ENCODE results near the gene CALML5. TPM values are rescaled to one million over a fixed set of nuclear protein-coding genes. Genes with fewer than 3 reads are reported as not detected.

CALML5 gene
- total and polyA plus RNA-seq, 2 donors = not detected

DNA sequence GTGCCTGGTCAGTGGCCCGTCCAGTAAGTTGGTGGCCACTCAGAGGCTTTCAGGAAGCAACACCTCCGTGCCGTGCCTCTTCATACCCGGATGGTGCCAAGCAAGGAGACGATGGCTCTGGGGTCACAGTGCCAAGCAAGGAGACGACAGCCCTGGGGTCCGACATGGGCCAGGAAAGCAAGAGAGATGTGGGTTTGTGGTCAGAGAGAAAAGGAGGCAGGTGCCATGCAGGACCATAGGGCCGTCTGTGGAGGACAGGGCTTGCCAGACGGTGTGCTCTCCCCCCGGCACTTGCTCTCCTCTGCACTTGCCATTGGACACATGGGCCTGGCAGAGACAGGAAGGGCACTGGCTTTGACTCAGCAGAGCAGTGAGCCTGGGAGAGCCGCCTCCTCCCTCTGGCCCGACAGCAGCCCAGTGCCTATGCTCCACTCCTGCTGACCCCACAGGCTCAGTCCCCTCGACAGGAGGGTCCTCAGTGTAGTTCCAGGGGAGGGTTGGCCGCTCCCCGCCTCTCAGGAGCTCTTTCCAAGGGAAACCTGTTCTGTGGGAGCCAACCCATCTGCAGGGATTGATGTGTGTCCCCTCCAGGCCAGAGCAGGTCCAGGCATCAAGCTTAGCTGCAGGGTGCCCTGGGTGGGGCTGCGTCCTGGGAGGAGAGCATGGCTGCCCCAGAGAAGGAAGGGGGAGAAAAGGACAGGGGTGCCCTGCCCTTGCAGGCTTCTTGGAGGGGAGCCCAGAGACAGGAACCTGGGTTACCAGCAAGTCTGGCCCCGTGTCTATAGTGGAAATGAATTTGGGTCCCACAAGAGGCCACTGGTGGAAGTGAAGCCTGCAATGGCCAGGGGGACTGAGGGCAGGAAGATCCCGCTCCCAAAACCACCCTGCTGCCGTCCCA lies 7.6 kb upstream of the CALML5 start:
- DNase-seq (ENCODE audit: extremely low spot score) = no peak

DNA sequence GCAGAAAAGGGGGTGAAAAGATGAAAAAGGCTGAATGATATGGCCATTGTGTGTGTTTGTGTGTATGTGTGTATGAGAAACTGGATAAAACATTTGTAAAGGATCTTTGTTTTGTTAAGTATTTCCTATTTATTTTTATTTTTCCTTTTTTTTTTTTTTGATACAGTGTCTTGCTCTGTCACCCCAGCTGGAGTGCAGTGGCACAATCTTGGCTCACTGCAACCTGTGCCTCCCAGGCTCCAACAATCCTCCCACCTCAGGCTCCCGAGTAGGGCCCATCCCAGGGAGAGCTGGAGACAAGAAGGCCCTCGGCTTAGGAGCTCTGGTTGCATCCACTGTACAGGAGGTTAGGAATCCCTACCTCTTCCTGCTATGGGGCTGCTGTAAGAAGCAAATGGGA lies 6.9 kb upstream of the CALML5 start:
- H3K27ac ChIP-seq (ENCODE audit: low read depth) = no peak overlapping the region
- 65% methylated on average over 2 of the region's 2 CpGs for WGBS

More for the DNA sequence above, 7.6 kb upstream of the CALML5 start:
- H3K4me1 ChIP-seq (ENCODE audit: insufficient read depth) = no peaks in the 10 kb centered on the region
- H3K27ac ChIP-seq (ENCODE audit: low read depth) = no peak overlapping the region
- no peaks in the 10 kb centered on the region for H3K36me3 ChIP-seq (ENCODE audit: insufficient read depth)
- WGBS = 93% methylated on average over 19 of the region's 19 CpGs
- H3K4me3 ChIP-seq (ENCODE audit: low read depth, low read length) = no peak overlapping the region

DNA sequence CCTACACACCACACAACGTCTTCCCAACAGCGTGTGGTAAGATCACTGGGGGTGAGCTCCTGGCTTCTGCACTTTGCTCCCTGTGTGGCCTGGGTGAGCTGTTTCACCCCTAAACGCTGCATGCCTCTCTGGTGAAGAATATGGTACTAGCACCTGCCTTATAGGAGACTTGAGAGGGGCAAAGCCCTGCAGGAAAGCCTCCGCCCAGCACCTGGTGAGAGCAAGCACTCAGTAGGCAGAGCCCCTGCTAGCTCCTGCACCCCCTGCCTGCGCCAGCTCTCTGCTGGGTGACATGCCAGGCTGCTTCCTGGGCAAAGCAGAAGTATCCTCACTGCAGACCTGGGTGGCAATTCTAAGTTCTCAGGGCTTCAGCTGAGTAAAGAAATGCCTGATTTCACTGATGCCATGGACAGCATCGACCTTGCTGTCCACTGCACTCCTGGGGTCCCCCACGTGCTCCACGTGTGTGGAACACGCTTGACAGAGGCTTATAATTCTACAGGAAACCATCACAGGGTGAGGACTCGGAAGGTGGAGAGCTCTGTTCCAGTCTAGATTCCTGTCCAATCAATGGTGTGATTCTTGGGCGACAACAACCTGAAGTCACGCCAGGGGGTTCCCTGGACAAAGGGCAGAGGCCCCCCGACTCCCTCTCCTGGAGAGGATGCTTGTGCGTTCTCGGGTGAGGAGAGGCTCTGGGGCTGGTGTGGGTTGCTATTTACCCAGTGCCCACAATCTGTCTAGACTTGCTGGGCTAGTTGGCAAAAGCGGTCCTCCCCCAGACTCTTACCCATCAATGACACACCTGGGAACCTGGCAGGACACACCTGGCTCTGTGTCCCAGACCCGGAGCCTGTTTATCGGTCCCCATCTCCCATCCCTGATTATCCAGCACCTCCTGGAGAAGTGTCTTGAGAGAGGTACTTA lies 5.0 kb upstream of the CALML5 start:
- H3K4me1 ChIP-seq (ENCODE audit: insufficient read depth) = no peaks in the 10 kb centered on the region
- H3K27ac ChIP-seq (ENCODE audit: low read depth) = no peak overlapping the region
- H3K4me3 ChIP-seq (ENCODE audit: low read depth, low read length) = no peak overlapping the region
- no peaks in the 10 kb centered on the region for H3K36me3 ChIP-seq (ENCODE audit: insufficient read depth)
- DNase-seq (ENCODE audit: extremely low spot score) = no peak
- WGBS = 80% methylated on average over 18 of the region's 18 CpGs

More for the DNA sequence above, 6.9 kb upstream of the CALML5 start:
- Histone ChIP-seq H3K36me3 (ENCODE audit: insufficient read depth) (no peaks in the 10 kb centered on the region), H3K4me1 (ENCODE audit: insufficient read depth) (no peaks in the 10 kb centered on the region), H3K4me3 (ENCODE audit: low read depth, low read length) (no peak overlapping the region)
- no peak for DNase-seq (ENCODE audit: extremely low spot score)

DNA sequence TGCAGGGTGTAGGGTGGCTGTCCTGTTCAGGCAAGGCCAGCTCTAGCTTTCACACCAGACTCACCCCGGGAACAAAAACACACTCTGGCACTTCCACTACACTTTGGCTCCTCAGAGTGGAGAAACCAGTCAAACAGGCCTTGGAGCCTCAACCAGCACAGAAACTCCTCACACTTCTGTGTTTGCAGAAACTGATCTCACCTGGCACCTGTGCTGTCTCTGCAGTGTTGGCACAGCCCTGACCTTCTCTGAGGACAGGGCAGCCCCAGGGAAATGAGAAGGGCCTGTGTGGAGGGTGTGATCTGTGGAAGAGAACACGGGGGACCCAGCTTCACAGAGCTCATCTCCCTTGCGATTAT lies 4.1 kb upstream of the CALML5 start:
- DNase-seq (ENCODE audit: extremely low spot score) = peak; percentile 74
- WGBS = 69% methylated on average over 3 of the region's 3 CpGs
- Histone ChIP-seq H3K36me3 (ENCODE audit: insufficient read depth) (no peaks in the 10 kb centered on the region), H3K4me3 (ENCODE audit: low read depth, low read length) (no peak overlapping the region), H3K27ac (ENCODE audit: low read depth) (no peak overlapping the region), H3K4me1 (ENCODE audit: insufficient read depth) (no peaks in the 10 kb centered on the region)

DNA sequence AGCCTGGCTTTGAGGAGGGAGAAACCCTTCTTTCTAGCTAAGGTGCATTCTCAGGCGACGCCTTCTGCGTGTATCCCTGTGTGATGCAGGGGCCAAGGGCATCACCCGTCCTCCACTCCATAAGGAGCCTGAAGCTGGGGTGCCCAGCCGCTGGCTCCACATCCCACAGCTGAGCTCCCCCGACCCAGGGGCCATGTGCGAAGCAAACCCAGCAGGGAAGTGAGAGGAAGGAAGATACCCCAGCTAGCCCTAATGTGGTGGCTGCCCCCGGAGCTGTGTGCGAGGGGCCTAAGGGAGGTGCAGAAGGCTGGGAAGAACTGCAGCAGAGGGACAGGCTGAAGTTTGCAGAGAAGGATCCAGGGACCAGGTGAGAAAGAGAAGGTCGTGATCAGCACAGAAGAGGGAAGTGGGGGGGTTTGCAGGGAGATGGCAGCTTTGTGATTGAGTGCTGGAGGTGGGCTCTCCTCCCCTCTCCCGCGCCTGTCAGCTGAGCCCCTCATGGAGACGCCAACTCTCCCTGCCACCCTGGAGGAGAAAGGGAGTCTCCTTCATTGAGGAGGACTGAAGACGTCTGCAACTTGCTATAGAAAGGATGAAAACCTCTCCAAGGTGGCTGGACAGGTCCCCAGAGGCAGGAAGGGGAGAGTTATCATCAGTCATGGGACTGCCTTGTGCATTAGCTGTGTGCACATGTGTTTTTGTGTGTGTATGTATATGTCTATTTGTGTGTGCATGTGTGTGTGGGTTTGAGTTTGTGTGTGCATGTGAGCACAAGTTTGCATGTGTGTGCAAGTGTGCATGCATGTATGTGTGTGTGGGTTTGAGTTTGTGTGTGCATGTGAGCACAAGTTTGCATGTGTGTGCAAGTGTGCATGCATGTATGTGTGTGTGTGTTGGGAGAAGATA lies 3.5 kb upstream of the CALML5 start:
- H3K4me1 ChIP-seq (ENCODE audit: insufficient read depth) = no peaks in the 10 kb centered on the region
- no peak for DNase-seq (ENCODE audit: extremely low spot score)
- WGBS = 91% methylated on average over 14 of the region's 14 CpGs
- no peaks in the 10 kb centered on the region for H3K36me3 ChIP-seq (ENCODE audit: insufficient read depth)
- no peak overlapping the region for H3K27ac ChIP-seq (ENCODE audit: low read depth)
- H3K4me3 ChIP-seq (ENCODE audit: low read depth, low read length) = no peak overlapping the region

DNA sequence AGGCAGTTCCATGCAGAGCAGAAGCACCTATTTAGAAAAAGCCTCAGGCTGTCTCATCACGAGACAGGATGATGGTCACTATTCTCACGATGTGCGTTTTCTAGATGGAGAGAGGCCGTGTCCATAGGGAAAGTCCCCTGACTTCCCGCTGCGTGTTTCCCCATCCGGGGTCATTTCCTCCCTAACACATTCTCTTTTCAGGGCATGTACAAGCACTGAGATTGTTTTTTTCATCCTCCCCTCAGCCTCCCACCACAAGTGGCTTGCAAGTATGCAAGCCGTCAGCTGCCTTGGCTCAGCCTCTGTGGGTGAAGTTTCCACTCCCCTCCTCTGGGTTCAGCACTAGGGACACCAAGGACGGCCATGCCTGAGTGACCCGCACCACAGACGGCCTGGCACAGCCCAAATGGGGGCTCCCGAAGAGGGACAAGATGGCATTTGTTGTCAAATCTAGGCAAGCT lies 2.7 kb upstream of the CALML5 start:
- DNase-seq (ENCODE audit: extremely low spot score) = no peak
- Histone ChIP-seq H3K4me1 (ENCODE audit: insufficient read depth) (no peaks in the 10 kb centered on the region), H3K27ac (ENCODE audit: low read depth) (no peak overlapping the region), H3K4me3 (ENCODE audit: low read depth, low read length) (no peak overlapping the region), H3K36me3 (ENCODE audit: insufficient read depth) (no peaks in the 10 kb centered on the region)
- WGBS = 80% methylated on average over 12 of the region's 12 CpGs

DNA sequence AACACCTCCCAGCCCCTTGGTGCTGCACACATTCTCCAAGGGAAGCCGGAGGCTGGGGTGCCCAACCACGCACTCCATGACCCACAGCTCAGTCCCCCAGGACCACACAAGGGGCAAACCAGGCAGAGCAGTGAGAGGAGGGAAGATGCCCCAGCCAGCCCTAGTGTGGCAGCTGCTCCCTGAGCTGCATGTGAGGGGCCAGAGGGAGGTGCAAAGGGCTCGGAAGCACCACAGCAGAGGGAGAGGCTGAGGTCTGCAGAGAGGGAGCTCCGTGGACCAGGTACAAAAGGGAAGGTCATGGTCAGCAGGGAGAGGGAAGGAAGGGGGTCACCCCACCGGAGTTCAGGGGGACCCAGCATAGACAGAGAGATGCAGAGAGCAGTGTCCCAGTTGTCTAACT lies 1.5 kb upstream of the CALML5 start:
- 92% methylated on average over 5 of the region's 5 CpGs for WGBS
- no peak for DNase-seq (ENCODE audit: extremely low spot score)
- H3K27ac ChIP-seq (ENCODE audit: low read depth) = no peak overlapping the region

DNA sequence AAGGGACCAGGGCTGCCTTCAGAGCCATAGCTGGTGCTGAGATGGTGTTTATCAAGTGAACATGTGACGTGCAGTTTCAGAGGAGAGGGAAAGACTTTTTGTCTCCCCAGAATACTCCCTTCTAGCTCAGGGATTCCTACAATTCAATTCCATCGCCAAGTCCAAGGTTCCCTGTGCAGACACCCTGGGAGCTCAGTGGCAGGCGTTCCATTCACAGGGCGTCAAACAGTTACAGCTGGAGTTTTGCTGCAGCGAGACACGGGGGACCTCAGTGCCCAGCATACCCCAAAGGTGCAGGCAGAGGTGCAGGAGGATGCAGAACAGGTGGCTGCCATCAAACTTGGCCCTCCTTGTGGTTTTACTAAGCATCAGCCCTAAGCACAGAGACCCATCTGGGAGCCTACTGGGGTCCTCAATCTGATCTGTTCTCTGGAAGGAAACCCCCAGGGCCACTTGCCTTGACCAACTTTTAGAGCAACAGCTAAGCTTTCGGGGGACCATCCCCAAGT lies 846 bp upstream of the CALML5 start:
- Histone ChIP-seq H3K27ac (ENCODE audit: low read depth) (no peak overlapping the region), H3K36me3 (ENCODE audit: insufficient read depth) (no peaks in the 10 kb centered on the region), H3K4me1 (ENCODE audit: insufficient read depth) (no peaks in the 10 kb centered on the region), H3K4me3 (ENCODE audit: low read depth, low read length) (no peak overlapping the region)
- WGBS = 93% methylated on average over 7 of the region's 7 CpGs
- no peak for DNase-seq (ENCODE audit: extremely low spot score)

More for the DNA sequence above, 1.5 kb upstream of the CALML5 start:
- no peaks in the 10 kb centered on the region for H3K4me1 ChIP-seq (ENCODE audit: insufficient read depth)
- no peak overlapping the region for H3K4me3 ChIP-seq (ENCODE audit: low read depth, low read length)
- H3K36me3 ChIP-seq (ENCODE audit: insufficient read depth) = no peaks in the 10 kb centered on the region

DNA sequence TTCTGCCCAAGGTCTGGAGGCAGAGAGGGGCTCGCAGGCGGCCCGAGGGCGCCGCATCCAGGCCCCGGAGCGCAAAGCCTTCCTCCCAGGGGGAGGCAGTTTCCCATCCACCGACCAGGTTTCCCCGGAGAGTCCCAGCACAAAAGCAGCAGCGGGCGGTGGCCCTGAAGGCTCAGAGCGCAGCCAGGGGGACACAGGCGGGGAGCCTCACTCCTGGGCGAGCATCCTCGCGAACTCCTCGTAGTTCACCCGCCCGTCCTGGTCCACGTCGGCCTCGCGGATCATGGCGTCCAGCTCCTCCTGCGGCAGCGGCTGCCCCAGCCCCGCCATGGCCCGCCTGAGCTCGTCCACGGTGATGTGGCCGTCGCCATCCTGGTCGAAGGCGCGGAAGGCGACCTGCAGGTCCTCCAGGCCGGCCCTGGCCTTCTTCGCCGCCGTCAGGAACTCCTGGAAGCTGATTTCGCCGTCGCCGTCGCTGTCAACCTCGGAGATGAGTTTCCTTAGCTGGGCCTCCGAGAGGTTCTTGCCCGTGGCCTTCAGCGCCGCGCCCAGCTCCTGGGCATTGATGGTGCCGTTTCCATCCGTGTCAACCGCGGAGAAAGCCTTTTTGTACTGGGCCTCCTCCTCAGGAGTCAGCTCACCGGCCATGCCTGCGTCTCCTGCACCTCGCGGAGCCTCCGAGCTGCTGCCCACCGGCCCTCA lies 428 bp downstream of the CALML5 start:
- Histone ChIP-seq H3K36me3 (ENCODE audit: insufficient read depth) (no peaks in the 10 kb centered on the region), H3K4me1 (ENCODE audit: insufficient read depth) (no peaks in the 10 kb centered on the region), H3K27ac (ENCODE audit: low read depth) (no peak overlapping the region), H3K4me3 (ENCODE audit: low read depth, low read length) (no peak overlapping the region)
- DNase-seq (ENCODE audit: extremely low spot score) = no peak
- 95% methylated on average over 61 of the region's 61 CpGs for WGBS

DNA sequence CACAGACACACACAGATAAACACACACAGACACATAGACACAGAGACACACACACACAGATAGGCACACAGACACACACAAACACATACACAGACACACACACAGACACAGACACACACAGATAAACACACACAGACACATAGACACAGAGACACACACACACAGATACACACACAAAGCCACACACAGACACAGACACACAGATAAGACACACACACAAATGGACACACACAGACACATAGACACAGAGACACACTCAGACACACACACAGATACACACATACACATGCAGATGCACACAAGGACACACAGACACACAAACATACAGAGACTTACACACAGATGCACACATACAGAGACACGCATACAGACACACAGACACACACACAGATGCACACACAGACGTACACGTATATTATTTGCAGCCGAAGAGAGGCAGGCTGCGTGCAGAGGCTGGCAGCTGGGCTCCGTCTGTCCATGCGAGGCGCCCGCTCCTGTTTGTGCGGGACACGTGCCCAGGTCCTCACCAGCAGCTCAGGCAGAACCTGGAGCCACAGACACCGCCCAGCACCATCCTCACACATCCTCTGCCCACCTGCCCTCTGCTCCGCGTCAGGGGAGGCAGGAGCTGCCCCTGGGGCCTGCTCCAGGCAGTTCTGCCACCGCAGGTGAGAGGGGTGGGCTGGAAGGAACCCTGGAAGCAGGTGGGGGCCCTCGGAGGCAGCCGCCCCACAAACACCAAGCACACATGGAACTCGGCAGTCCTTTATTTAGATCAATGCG lies 1.2 kb downstream of the CALML5 start:
- 91% methylated on average over 19 of the region's 19 CpGs for WGBS

DNA sequence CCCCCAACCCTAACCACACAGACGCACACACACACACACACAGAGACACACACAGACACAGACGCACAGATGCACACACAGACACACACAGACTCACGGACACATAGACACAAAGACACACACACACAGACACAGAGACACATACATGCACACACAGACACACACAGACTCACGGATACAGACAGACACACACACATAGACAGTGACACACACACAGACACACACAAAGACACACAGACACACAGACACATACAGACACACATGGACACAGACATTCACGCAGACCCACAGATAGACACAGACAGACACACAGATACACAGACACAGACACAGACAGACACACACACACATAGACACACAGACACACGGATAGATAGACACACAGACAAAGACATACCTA lies 2.1 kb downstream of the CALML5 start:
- no peak for DNase-seq (ENCODE audit: extremely low spot score)
- 93% methylated on average over 6 of the region's 6 CpGs for WGBS
- H3K4me3 ChIP-seq (ENCODE audit: low read depth, low read length) = no peak overlapping the region
- H3K4me1 ChIP-seq (ENCODE audit: insufficient read depth) = no peaks in the 10 kb centered on the region
- no peaks in the 10 kb centered on the region for H3K36me3 ChIP-seq (ENCODE audit: insufficient read depth)
- no peak overlapping the region for H3K27ac ChIP-seq (ENCODE audit: low read depth)

More for the DNA sequence above, 1.2 kb downstream of the CALML5 start:
- Histone ChIP-seq H3K27ac (ENCODE audit: low read depth) (no peak overlapping the region), H3K4me3 (ENCODE audit: low read depth, low read length) (no peak overlapping the region), H3K36me3 (ENCODE audit: insufficient read depth) (no peaks in the 10 kb centered on the region), H3K4me1 (ENCODE audit: insufficient read depth) (no peaks in the 10 kb centered on the region)
- DNase-seq (ENCODE audit: extremely low spot score) = no peak

Measured in urinary bladder (tissue), 4 donors.